ENCODE data around the gene GRIK5.

GRCh38 chr19:42110658-42111057, 40.7 kb upstream of the GRIK5 start:
- TF ChIP-seq CTCF (IDR thresholded peaks at IDR 0.05; ENCODE audit: low read depth, low read length, poor library complexity, severe bottlenecking) (no peak), EZH2phosphoT487 (IDR thresholded peaks at IDR 0.05; ENCODE audit: borderline replicate concordance, low read length) (no peak)

Data from DOHH2 (cell line).